ENCODE results near the gene GABRD. TPM values are rescaled to one million over a fixed set of nuclear protein-coding genes. Genes with fewer than 3 reads are reported as not detected.

The GABRD gene
- total RNA-seq, 1 donor from 2014 or later, result 0.41 TPM

- Histone ChIP-seq H3K27me3 (ENCODE audit: low read depth) (peaks cover 36% of the 10 kb centered on the region), H3K36me3 (peaks cover 7% of the 10 kb centered on the region), H3K4me1 (no peaks in the 10 kb centered on the region), H3K4me3 (no peak overlapping the region), H3K27ac (replicated peaks) (no peak overlapping the region), H3K9me3 (replicated peaks) (peaks cover 12% of the 10 kb centered on the region)
- intact Hi-C loops (cut with micrococcal nuclease), result no loop called here
- no peak for DNase-seq
- no peak for TF ChIP-seq CTCF (IDR thresholded peaks at IDR 0.05; ENCODE audit: borderline replicate concordance)
Measured at GRCh38 chr1:2072891-2073290, 53.7 kb downstream of the GABRD start.

- Histone ChIP-seq H3K27me3 (ENCODE audit: low read depth) (peaks cover 36% of the 10 kb centered on the region), H3K4me1 (no peaks in the 10 kb centered on the region), H3K9me3 (replicated peaks) (peaks cover 19% of the 10 kb centered on the region), H3K27ac (replicated peaks) (no peak overlapping the region), H3K36me3 (peaks cover 9% of the 10 kb centered on the region), H3K4me3 (peak overlapping the region; percentile 27)
- no peak for TF ChIP-seq CTCF (IDR thresholded peaks at IDR 0.05; ENCODE audit: borderline replicate concordance)
- no peak for DNase-seq
- intact Hi-C loops (cut with micrococcal nuclease), result no loop called here
Measured at GRCh38 chr1:2073382-2074230, 54.5 kb downstream of the GABRD start.

GRCh38 chr1:2074396-2074795 is 55.3 kb downstream of the GABRD start:
- H3K4me1 ChIP-seq, result no peaks in the 10 kb centered on the region
- DNase-seq, result no peak
- intact Hi-C loops (cut with micrococcal nuclease), result no loop called here

GRCh38 chr1:2074944-2075740 is 56.0 kb downstream of the GABRD start:
- no peaks in the 10 kb centered on the region for H3K4me1 ChIP-seq
- no peak overlapping the region for H3K27ac ChIP-seq (replicated peaks)
- H3K36me3 ChIP-seq, result peaks cover 9% of the 10 kb centered on the region
- peaks cover 33% of the 10 kb centered on the region for H3K9me3 ChIP-seq (replicated peaks)
- peaks cover 30% of the 10 kb centered on the region for H3K27me3 ChIP-seq (ENCODE audit: low read depth)
- H3K4me3 ChIP-seq, result no peak overlapping the region
- no peak for TF ChIP-seq CTCF (IDR thresholded peaks at IDR 0.05; ENCODE audit: borderline replicate concordance)
- no peak for DNase-seq
- intact Hi-C loops (cut with micrococcal nuclease), result no loop called here

More at GRCh38 chr1:2074396-2074795, 55.3 kb downstream of the GABRD start:
- TF ChIP-seq CTCF (IDR thresholded peaks at IDR 0.05; ENCODE audit: borderline replicate concordance), result no peak
- no peak overlapping the region for H3K4me3 ChIP-seq
- H3K27me3 ChIP-seq (ENCODE audit: low read depth), result peaks cover 33% of the 10 kb centered on the region
- no peak overlapping the region for H3K27ac ChIP-seq (replicated peaks)
- peaks cover 9% of the 10 kb centered on the region for H3K36me3 ChIP-seq
- H3K9me3 ChIP-seq (replicated peaks), result peaks cover 27% of the 10 kb centered on the region

- Histone ChIP-seq H3K36me3 (peaks cover 9% of the 10 kb centered on the region), H3K4me3 (no peak overlapping the region), H3K9me3 (replicated peaks) (peaks cover 33% of the 10 kb centered on the region), H3K27me3 (ENCODE audit: low read depth) (peaks cover 30% of the 10 kb centered on the region), H3K27ac (replicated peaks) (no peak overlapping the region), H3K4me1 (no peaks in the 10 kb centered on the region)
- TF ChIP-seq CTCF (IDR thresholded peaks at IDR 0.05; ENCODE audit: borderline replicate concordance), result no peak
- no peak for DNase-seq
- intact Hi-C loops (cut with micrococcal nuclease), result no loop called here
Measured at GRCh38 chr1:2076826-2077225, 57.7 kb downstream of the GABRD start.

Data from left ventricle myocardium inferior (tissue), 1 donor.